Testis (tissue), 3 donors: ENCODE results near the gene C11orf58. TPM values are rescaled to one million over a fixed set of nuclear protein-coding genes. Genes with fewer than 3 reads are reported as not detected.

ENCODE experiments used
- DNase-seq: peaks from one replicate; pipeline ENCODE4 v3.0.0-alpha.2; 2019
- H3K27ac ChIP-seq, 2 donors: fragments of 200-600 bp; sonication (generic); one replicate each; pipeline ENCODE4 v1.5.1; 2019
- H3K27me3 ChIP-seq: fragments of 200-600 bp; sonication (generic); one replicate; pipeline ENCODE4 v1.5.1; 2019
- H3K36me3 ChIP-seq: fragments of 200-600 bp; sonication (generic); one replicate; pipeline ENCODE4 v1.5.1; 2017; ENCODE audit warnings: low read depth; ENCODE audit errors: missing control alignments
- H3K4me1 ChIP-seq: fragments of 200-600 bp; sonication (generic); one replicate; pipeline ENCODE4 v1.5.1; 2019
- H3K4me3 ChIP-seq, 2 donors: fragments of 200-600 bp; sonication (generic); one replicate each; pipeline ENCODE4 v1.5.1; 2017 to 2019
- H3K9me3 ChIP-seq: fragments of 200-600 bp; sonication (generic); one replicate; pipeline ENCODE4 v1.5.1; 2017
- CTCF ChIP-seq, 3 experiments: fragments of 450-650 bp in 2 of 3; fragments of 200-600 bp in 1 of 3; sonication (generic) in 1 of 3; IDR thresholded peaks; one replicate each; pipeline ENCODE4 v1.5.1; 2016 to 2019; ENCODE audit warnings: antibody characterized with exemption in 3 of 3, mild to moderate bottlenecking in 2 of 3, moderate library complexity in 1 of 3
- POLR2A ChIP-seq: fragments of 450-650 bp; IDR thresholded peaks from one replicate; pipeline ENCODE4 v1.6.1; 2017; ENCODE audit warnings: antibody characterized with exemption, mild to moderate bottlenecking, moderate library complexity
- WGBS, 2 donors: methylation state at CpG; one replicate each; pipeline ENCODE4 v1.1.5; 2018; 5-methylcytosine and 5-hydroxymethylcytosine counted together
- intact Hi-C: fragments of 100-400 bp; cut with DNase I; formaldehyde crosslinking; loops from one replicate; pipeline ENCODE4 v1.15.1; 2023; ENCODE audit warnings: low total_unique reads
- polyA plus RNA-seq: library from polyadenylated mRNA; stranded (reverse); fragments of 350-450 nt; fragmentation: Illumina TruSeq; extraction: RNeasy Lipid Tissue Mini Kit (QIAGEN cat#74804); gene quantifications from one replicate; pipeline ENCODE4 v1.2.3, GENCODE V29; 2014; ENCODE audit warnings: low read depth, low replicate concordance; ENCODE audit not compliant: insufficient read depth
- total RNA-seq, 2 donors: library from RNA; depleted of rRNA; stranded (reverse); fragments of >200 nt; gene quantifications; one replicate each; pipeline ENCODE4 v1.2.3, GENCODE V29; 2016

C11orf58 gene
- total and polyA plus RNA-seq, 3 donors from 2014 or later: 139 to 178 (median 153) TPM

DNA sequence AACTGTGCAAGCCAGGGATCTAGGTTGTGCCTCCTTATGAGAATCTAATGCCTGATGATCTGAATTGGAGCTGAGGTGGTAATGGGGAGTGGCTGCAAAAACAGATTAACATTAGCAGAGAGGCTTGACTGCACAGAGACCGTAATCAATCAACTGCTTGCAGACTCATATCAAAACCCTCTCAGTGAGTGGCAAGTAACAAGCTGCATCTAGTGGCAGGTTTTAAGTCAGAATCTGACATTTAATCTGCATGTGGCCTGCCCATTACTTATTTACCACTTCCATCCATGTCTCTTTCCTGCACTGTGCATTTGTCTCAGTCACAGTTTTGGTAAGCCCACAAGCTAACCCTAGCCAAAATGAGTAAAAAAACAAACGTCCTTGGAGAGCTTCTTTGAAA, 11.2 kb downstream of the C11orf58 start:
- H3K4me1 ChIP-seq: peaks cover 2% of the 10 kb centered on the region
- intact Hi-C loops: no loop called here
- no peak overlapping the region for H3K27ac ChIP-seq
- H3K4me3 ChIP-seq: no peak overlapping the region
- no peaks in the 10 kb centered on the region for H3K27me3 ChIP-seq
- no peaks in the 10 kb centered on the region for H3K36me3 ChIP-seq
- 61 to 69% methylated on average over 2 of the region's 2 CpGs for WGBS, 2 donors
- TF ChIP-seq POLR2A: no peak
- no peak for TF ChIP-seq CTCF (IDR thresholded peaks at IDR 0.05)
- no peak for DNase-seq
- no peaks in the 10 kb centered on the region for H3K9me3 ChIP-seq

DNA sequence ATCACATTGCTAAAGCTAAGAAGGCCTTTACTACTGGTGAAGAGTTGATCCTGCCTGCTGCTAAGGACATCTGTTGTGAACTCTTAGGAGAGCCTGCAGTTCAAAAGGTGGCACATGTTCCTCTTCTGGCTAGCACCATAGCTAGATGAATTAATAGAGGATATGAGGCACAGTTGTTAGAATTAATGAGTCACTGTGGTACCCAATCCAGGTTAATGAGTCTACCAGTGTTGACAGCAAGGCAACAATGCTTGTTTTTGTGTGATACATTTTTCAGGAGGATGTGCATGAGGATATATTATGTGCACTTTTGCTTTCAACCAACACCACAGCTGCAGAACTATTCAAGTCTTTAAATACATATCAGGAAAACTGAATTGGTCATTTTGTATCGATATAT, 12.0 kb downstream of the C11orf58 start:
- Histone ChIP-seq H3K27me3 (no peaks in the 10 kb centered on the region), H3K4me1 (no peaks in the 10 kb centered on the region), H3K36me3 (no peaks in the 10 kb centered on the region), H3K27ac (no peak overlapping the region), H3K9me3 (no peaks in the 10 kb centered on the region), H3K4me3 (no peak overlapping the region)
- DNase-seq: no peak
- WGBS, 2 donors: 90 to 93% methylated on average over 1 of the region's 1 CpG
- intact Hi-C loops: no loop called here
- TF ChIP-seq POLR2A (no peak), CTCF (IDR thresholded peaks at IDR 0.05) (no peak)

DNA sequence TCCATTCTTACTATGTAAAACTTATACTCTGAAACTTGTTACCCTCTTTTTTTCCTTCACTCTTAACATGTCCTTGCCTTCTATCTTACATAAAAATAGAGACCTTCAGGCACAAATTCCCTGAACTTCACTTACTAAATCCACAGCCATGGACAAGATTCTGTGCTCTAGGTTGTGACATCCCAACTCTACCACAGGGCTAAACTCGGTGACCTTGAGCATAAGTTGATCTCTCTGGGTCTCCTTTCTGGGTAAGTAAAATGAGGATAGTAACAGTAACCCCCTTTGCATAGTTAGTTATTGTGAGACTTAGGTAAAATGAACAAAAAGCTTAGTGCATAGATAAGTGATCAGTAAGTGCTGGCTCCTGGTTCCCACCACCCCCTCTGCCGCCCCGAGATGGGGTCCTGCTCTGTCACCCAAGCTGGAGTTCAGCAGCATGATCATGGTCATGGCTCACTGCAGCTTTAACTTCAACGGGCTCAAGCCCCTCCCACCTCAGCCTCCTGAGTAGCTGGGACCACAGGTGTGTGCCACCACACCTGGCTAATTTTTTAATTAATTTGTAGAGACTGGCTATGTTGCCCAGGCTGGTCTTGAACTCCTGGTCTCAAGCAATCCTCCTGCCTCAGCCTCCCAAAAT, 20.1 kb downstream of the C11orf58 start:
- no peaks in the 10 kb centered on the region for H3K27me3 ChIP-seq
- no peak overlapping the region for H3K27ac ChIP-seq
- WGBS, 2 donors: 88 to 90% methylated on average over 4 of the region's 4 CpGs
- H3K9me3 ChIP-seq: no peaks in the 10 kb centered on the region
- TF ChIP-seq CTCF (IDR thresholded peaks at IDR 0.05) (no peak), POLR2A (no peak)
- intact Hi-C loops: no loop called here
- no peaks in the 10 kb centered on the region for H3K4me1 ChIP-seq
- H3K4me3 ChIP-seq: no peak overlapping the region
- DNase-seq: no peak
- no peaks in the 10 kb centered on the region for H3K36me3 ChIP-seq

GRCh38 chr11:16759857-16760508, 21.5 kb downstream of the C11orf58 start:
- Histone ChIP-seq H3K27ac (no peak overlapping the region), H3K9me3 (no peaks in the 10 kb centered on the region), H3K4me3 (no peak overlapping the region), H3K27me3 (no peaks in the 10 kb centered on the region), H3K36me3 (no peaks in the 10 kb centered on the region), H3K4me1 (no peaks in the 10 kb centered on the region)
- no peak for DNase-seq
- TF ChIP-seq CTCF (IDR thresholded peaks at IDR 0.05) (no peak), POLR2A (no peak)
- intact Hi-C loops: no loop called here
- 69 to 76% methylated on average over 8 of the region's 8 CpGs for WGBS, 2 donors

GRCh38 chr11:16763746-16764145, 25.3 kb downstream of the C11orf58 start:
- 94 to 95% methylated on average over 1 of the region's 1 CpG for WGBS, 2 donors
- Histone ChIP-seq H3K9me3 (no peaks in the 10 kb centered on the region), H3K27ac (no peak overlapping the region), H3K4me3 (no peak overlapping the region), H3K36me3 (no peaks in the 10 kb centered on the region), H3K27me3 (no peaks in the 10 kb centered on the region), H3K4me1 (no peaks in the 10 kb centered on the region)
- no peak for TF ChIP-seq POLR2A
- TF ChIP-seq CTCF (IDR thresholded peaks at IDR 0.05): no peak
- intact Hi-C loops: no loop called here
- no peak for DNase-seq
